HepG2 (cell line): ENCODE results near the gene MAPK8IP1. TPM values are rescaled to one million over a fixed set of nuclear protein-coding genes. Genes with fewer than 3 reads are reported as not detected.

ENCODE experiments used
- ATAC-seq: fragments of 200-7000 bp; cut with Tn5 transposase; 3 replicates; pipeline ENCODE4 v1.9.1; 2020; ENCODE audit warnings: mild to moderate bottlenecking, moderate library complexity
- BruUV-seq: library from RNA; stranded (reverse); fragments of 400-500 nt; replicated peaks from 2 replicates; lab custom pipeline; 2021; lab: Mats Ljungman, UMichigan
- CTCF ChIA-PET: fragments of 300-600 bp; formaldehyde crosslinking; extraction: SDS; loops from one replicate; lab custom pipeline; 2021; ENCODE audit warnings: low total read pairs, inconsistent platforms, low intra/inter-chr PET ratio; lab: Yijun Ruan, JAX
- POLR2A ChIA-PET: fragments of 350-600 bp; sonication (Branson Sonifier 250); formaldehyde crosslinking; loops from one replicate; lab custom pipeline; 2020; ENCODE audit warnings: antibody characterized with exemption, inconsistent platforms; lab: Yijun Ruan, JAX
- DNase-seq: peaks from one replicate; pipeline ENCODE4 v3.0.0-alpha.2; 2015; ENCODE audit warnings: low spot score
- FAIRE-seq: peaks from 3 replicates; lab custom pipeline; 2011; peaks lifted over from hg19 to GRCh38; lab: Jason Lieb, UNC
- H2AFZ ChIP-seq: one replicate; pipeline ENCODE4 v1.6.1; 2011; ENCODE audit warnings: low read length, inconsistent platforms
- H3K27ac ChIP-seq: fragments of 300-600 bp; 3 replicates; pipeline ENCODE4 v1.8.0; 2011; ENCODE audit warnings: mixed run types, mild to moderate bottlenecking, mixed read lengths, low read length, inconsistent platforms; ENCODE audit not compliant: insufficient read depth; ENCODE audit errors: extremely low read length
- H3K27me3 ChIP-seq, 2 experiments: fragments of 200-600 bp in 1 of 2; 2 replicates in 1 of 2; 3 replicates in 1 of 2; pipeline versions ENCODE4 v1.6.0 to v1.8.0; 2011; ENCODE audit warnings: low read length in 2 of 2, mild to moderate bottlenecking in 2 of 2, moderate library complexity in 2 of 2, inconsistent platforms in 1 of 2; ENCODE audit not compliant: insufficient read depth in 2 of 2, control insufficient read depth in 1 of 2
- H3K36me3 ChIP-seq, 2 experiments: fragments of 200-600 bp in 1 of 2; replicated peaks in 1 of 2; 2 replicates in 1 of 2; 3 replicates in 1 of 2; pipeline versions ENCODE4 v1.5.1 to v1.8.0; 2011; ENCODE audit warnings: low read length in 2 of 2, inconsistent platforms in 1 of 2; ENCODE audit not compliant: insufficient read depth in 2 of 2, control insufficient read depth in 1 of 2
- H3K4me1 ChIP-seq: 2 replicates; pipeline ENCODE4 v1.5.1; 2012; ENCODE audit warnings: low read length, inconsistent platforms; ENCODE audit not compliant: insufficient read depth
- H3K4me2 ChIP-seq: 2 replicates; pipeline ENCODE4 v1.6.0; 2011; ENCODE audit warnings: low read depth, low read length, inconsistent platforms
- H3K4me3 ChIP-seq, 3 experiments: fragments of 200-600 bp in 1 of 3; sonication (generic), shearing (Covaris generic) in 1 of 3; replicated peaks in 1 of 3; 2 replicates each; pipeline ENCODE4 v1.5.1; 2011 to 2016; ENCODE audit warnings: low read length in 3 of 3, inconsistent platforms in 2 of 3, low read depth in 2 of 3, mild to moderate bottlenecking in 2 of 3, control low read depth in 1 of 3, mixed read lengths in 1 of 3; ENCODE audit not compliant: insufficient read depth in 1 of 3
- H3K79me2 ChIP-seq: one replicate; pipeline ENCODE4 v1.6.1; 2011; ENCODE audit warnings: low read length, inconsistent platforms; ENCODE audit not compliant: insufficient read depth
- H3K9ac ChIP-seq: 2 replicates; pipeline ENCODE4 v1.6.0; 2011; ENCODE audit warnings: mild to moderate bottlenecking, low read depth, low read length, inconsistent platforms; ENCODE audit not compliant: insufficient read depth
- H3K9me3 ChIP-seq: 2 replicates; pipeline ENCODE4 v1.5.1; 2012; ENCODE audit warnings: mild to moderate bottlenecking, low read length
- H4K20me1 ChIP-seq: 2 replicates; pipeline ENCODE4 v1.6.0; 2011; ENCODE audit warnings: inconsistent platforms, mild to moderate bottlenecking, low read length, moderate library complexity; ENCODE audit not compliant: insufficient read depth
- GRHL1 ChIP-seq: sonication (generic); formaldehyde crosslinking; conservative IDR thresholded peaks from 2 replicates; pipeline ENCODE4 v1.8.0; 2022; ENCODE audit warnings: missing genetic modification reagents
- HNF1A ChIP-seq, 2 experiments: sonication (generic) in 1 of 2; formaldehyde crosslinking in 1 of 2; IDR thresholded peaks; 2 replicates each; pipeline versions ENCODE4 v1.4.0 to v1.6.1; 2016 to 2020; ENCODE audit warnings: borderline replicate concordance in 1 of 2, low read depth in 1 of 2, mild to moderate bottlenecking in 1 of 2, missing genetic modification reagents in 1 of 2
- MEIS1 ChIP-seq: sonication (generic); formaldehyde crosslinking; IDR thresholded peaks from 2 replicates; pipeline ENCODE4 v1.9.0; 2021; ENCODE audit warnings: mild to moderate bottlenecking, missing genetic modification reagents, moderate library complexity, borderline replicate concordance
- RERE ChIP-seq: IDR thresholded peaks from 2 replicates; pipeline ENCODE4 v1.6.1; 2016; ENCODE audit warnings: low read depth, missing genetic modification reagents, missing compliant biosample characterization
- WGBS: methylation state at CpG from one replicate; pipeline ENCODE4 v1.1.6; 2017; ENCODE audit warnings: low lambda C conversion rate; 5-methylcytosine and 5-hydroxymethylcytosine counted together
- in situ Hi-C: cut with HindIII; loops from 2 replicates; pipeline ENCODE4 v1.10.0; 2017; ENCODE audit warnings: low pct_unique_long_range_greater_than_20kb; ENCODE audit not compliant: extremely low pct_ligation_motif_present
- intact Hi-C: fragments of 100-400 bp; cut with micrococcal nuclease; formaldehyde crosslinking; loops from one replicate; pipeline ENCODE4 v1.10.0; 2022; ENCODE audit not compliant: unreplicated experiment
- polyA plus RNA-seq, 8 experiments: library from polyadenylated mRNA; depleted of rRNA in 3 of 8; stranded (reverse) in 7 of 8; unstranded in 1 of 8; fragments of >200 nt; fragmentation: Illumina TruSeq in 4 of 8; extraction: Trizol in 4 of 8; gene quantifications; 2 replicates each; pipeline versions ENCODE4 v1.2.1 to v1.2.3, GENCODE V29; 2011 to 2016; ENCODE audit warnings: low read depth in 4 of 8, missing spikeins in 1 of 8, mixed read lengths in 1 of 8; ENCODE audit not compliant: insufficient read depth in 1 of 8
- total RNA-seq, 5 experiments: library from RNA; depleted of rRNA; stranded (reverse); fragments of >200 nt; fragmentation: Illumina TruSeq; extraction: Trizol; gene quantifications; 2 replicates each; pipeline ENCODE4 v1.2.3, GENCODE V29; 2016; ENCODE audit warnings: low read depth in 1 of 5

The MAPK8IP1 gene
- total and polyA plus RNA-seq, 2 of the 13 experiments (the other 11 are each of a cell fraction or from before 2014, with no cell fraction given), result 2.2 to 4.2 TPM

- Histone ChIP-seq H3K9ac (no peak overlapping the region), H3K9me3 (no peaks in the 10 kb centered on the region), H3K36me3 (peaks cover 16 to 56% of the 10 kb centered on the region in 2 experiments; a peak in 4 of 5 replicates), H4K20me1 (peaks cover 17% of the 10 kb centered on the region), H3K4me2 (no peak overlapping the region), H3K27ac (no peak overlapping the region), H3K27me3 (no peaks in the 10 kb centered on the region), H3K79me2 (peaks cover 25% of the 10 kb centered on the region), H2AFZ (no peak overlapping the region), H3K4me1 (peaks cover 17% of the 10 kb centered on the region), H3K4me3 (no peak overlapping the region)
- ChIA-PET POLR2A (no interaction called here), CTCF (no interaction called here)
- WGBS, result 96% methylated on average over 5 of the region's 6 CpGs
- DNase-seq (no peak), ATAC-seq (no peak), FAIRE-seq (no peak)
- in situ Hi-C loops, result no loop called here
- no TSS peak for BruUV-seq
- intact Hi-C loops, result no loop called here
- TF ChIP-seq MEIS1 (no peak), HNF1A (IDR thresholded peaks at IDR 0.05; ENCODE audit: low read depth) (no peak), HNF1A (CRISPR knock-in tag; IDR thresholded peaks at IDR 0.05; ENCODE audit: borderline replicate concordance) (no peak), GRHL1 (CRISPR knock-in tag) (no peak), RERE (no peak)
These were observed 29.4 kb upstream of the MAPK8IP1 start for GRCh38 chr11:45856044-45856468.
